Measurements from ENCODE around the gene DHX8.

GRCh38 chr17:43434902-43435319 lies 48.9 kb upstream of the DHX8 start:
- TF ChIP-seq CTCF (IDR thresholded peaks at IDR 0.05), result no peak
- TF ChIP-seq EP300 (IDR thresholded peaks at IDR 0.05; ENCODE audit: borderline replicate concordance in 1 of 2, low read depth in 1 of 2, low read length in 1 of 2), result no peak
- no peak for TF ChIP-seq MAX (IDR thresholded peaks at IDR 0.05; ENCODE audit: low read depth)
- no peak for TF ChIP-seq TEAD4 (IDR thresholded peaks at IDR 0.05; ENCODE audit: borderline replicate concordance, insufficient read depth)

Data from SK-N-SH (cell line).